ENCODE results near the gene COX5B.
"Not testable (repeated sequence)": the region's sequence is repeated elsewhere in the genome, so short reads cannot be mapped to it uniquely, and the experiment has no call there.

The COX5B gene

DNA sequence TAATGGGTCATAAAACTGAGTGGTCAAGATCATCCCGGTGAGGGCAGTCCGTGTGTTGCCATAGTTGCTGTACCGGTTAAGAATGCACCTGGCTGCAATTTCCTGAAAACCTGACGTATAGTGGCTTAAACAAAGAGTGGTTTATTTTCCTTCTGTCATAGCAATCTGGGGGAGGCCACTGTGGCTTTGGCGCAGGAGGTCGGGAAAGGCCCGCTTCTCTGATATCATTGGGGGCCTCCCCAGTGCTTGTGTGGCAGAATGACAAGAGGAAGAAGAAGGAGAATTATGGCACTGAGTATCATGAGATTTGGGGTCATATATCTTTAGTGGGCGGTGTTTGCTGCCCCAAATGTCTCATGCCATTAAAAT is 28.0 kb downstream of the COX5B start:
- DNase-seq: no peak

DNA sequence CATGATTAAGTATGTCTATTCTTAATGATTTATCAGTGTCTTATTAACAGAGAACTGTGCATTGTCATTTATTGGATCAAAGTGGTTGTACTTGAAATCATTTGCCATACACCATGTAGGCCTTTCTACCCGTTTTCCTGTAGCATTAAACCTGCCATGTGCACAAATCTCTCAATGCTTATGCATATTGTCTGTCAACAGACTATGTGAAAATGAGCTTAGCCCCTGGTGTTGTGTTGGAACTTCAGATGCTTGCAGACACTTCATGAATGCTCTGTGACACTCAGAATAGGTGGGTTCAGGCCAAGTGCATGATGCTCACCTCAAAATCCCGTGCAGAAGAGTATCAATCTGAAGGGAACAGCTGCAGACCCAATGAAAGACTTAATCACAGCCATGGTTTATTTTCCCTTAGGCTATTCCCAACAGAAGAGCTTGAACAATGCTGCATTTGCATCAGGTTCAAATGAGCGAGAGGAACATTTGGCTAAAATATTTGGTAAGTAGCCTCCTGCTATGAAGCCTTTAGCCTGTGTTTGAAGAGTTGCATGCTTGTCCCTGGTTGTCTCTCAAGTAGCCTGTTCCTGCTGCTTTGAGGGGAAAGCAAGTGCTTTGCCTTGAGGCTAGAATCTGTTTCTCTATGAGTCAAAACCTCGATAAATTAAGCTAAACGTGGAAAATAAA is 29.7 kb downstream of the COX5B start:
- no peak for DNase-seq

DNA sequence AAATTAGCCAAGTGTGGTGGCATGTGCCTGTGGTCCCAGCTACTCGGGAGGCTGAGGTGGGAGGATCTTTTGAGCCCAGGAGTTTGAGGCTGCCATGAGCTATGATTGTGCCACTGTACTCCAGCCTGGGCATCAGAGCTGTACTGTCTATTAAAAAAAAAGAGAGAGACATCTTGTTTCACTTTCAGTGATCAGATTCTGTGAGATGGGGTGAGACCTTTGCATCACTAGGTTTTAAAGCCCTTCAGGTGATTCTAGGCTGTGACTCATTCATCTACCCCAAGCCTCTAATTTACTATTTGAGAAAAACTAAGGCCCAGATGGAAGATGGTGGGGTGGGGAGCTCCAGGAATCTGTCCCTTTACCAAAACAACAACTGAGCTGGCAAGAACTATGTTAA is 30.8 kb downstream of the COX5B start:
- no peak for DNase-seq

DNA sequence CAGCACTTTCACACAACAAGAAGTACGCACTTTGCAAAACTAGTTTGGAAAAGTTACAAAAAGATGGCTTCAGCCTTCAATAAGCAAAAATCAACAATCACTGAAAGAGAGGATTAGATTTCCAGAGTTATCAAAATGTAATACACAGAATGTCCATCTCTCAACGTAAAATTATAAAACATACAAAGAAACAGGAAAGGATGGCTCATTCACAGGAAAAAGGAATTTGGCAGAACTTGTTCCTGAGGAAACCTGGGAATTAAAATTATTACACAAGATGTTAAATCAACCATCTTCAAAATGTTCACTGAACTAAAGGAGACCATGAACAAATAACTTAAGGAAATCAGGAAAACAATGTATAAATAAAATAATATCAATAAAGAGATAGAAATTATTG is 31.6 kb downstream of the COX5B start:
- DNase-seq: no peak

DNA sequence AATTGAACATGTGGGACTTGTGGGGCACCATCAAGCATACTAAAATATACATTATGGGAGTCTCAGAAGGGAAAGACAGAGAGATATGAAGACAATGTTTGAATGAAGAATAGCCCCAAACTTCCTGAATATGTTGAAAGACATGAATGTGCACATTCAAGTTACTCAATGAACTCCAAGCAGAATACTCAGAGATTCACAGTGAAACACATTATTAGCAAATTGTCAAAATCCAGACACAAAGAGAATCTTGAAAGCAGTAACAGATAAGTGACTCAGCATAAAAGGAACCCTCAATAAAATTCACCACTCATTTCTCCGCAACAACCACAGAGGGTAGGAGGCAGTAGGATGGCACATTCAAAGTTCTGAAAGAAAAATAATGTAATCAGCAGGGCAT is 32.4 kb downstream of the COX5B start:
- DNase-seq: no peak

DNA sequence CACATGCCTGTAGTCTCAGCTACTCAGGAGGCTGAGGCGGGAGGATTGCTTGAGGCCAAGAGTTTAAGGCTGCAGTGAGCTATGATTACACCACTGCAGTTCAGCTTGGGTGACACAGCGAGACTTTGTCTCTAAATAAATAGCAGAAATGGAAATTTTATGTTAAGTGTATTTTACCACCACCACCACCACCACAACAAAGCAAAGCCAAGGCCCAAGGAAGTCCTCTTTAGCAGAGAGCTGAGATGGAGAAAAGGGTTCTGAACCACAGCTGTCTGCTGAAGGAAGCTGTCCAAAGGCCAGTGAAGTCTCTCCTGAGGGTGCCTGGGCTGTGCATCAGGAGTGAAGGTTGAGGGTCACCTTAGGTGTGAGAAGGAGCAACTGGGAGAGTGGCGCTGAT is 41.4 kb downstream of the COX5B start:
- DNase-seq: not testable (repeated sequence)

DNA sequence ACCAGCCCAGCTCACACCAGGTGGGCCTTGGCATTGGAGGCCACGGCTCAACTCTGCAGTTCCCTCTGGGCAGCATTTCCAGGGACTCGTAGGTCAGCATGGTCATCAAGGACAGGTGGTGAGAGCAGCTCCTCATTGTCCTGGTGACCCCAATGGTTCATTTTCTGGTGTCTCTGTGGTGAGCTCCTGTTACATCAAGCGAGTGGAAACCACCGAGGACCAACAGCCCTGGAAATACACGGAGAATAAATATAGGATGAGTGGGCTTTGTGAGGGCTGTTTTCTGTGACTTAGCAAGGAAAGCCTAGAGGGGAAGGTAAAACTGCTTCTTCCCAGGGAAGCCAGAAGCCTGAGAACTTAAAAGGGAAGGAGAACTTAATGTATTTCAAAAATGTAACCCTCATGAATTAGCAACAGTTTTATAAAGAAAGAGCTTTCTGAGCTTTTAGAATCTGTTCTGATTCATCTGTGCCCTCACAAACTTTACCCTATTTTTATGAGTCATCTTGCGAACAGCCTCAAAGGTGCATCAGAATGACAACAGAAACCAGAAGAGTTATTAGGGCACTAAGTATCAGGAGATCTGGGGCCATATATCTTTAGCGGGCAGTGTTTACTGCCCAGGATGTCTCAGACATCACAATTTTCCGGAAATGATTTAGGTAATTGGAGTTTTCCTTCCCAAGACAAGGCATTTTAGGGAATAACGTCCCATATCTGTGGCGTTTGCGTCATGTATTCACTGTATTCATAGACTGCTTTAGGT is 42.4 kb downstream of the COX5B start:
- DNase-seq: no peak

DNA sequence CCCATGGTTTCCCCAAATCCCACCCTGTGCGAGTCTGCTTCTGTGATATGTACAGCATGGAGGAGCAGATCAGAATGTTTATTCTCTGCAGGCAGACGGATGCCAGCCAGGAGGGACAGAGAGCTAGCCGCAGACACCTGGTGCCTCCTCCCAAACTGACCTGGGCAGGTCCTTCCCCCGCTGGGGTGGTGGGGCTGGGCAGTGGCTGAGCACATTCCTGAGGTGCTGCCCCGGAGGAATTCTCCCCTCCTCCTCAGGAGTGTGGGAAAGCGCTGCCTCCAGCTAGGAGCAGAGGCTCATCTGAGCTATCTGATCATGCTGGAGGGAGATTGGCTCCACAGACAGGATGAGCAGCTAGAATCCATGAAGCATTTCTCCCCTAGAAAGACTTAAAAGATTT is 45.3 kb downstream of the COX5B start:
- no peak for DNase-seq

DNA sequence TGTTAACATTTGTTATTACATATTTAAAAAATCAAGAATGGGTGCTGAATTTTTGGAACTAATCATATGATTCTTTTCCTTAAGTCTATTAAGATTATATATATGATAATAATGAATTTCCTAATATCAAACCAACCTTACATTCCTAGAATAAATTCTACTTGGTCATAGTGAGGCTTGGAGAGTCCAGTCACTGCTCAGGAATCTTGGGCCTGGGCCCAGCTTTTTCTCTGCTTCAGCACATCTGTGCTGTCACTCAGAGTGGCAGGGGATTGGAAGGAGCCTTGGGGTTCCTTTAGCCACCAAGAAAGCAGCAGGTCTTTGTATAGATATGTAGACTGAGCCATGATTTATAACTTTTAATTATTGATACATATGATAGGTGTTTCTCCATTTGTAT is 47.6 kb downstream of the COX5B start:
- DNase-seq: no peak

DNA sequence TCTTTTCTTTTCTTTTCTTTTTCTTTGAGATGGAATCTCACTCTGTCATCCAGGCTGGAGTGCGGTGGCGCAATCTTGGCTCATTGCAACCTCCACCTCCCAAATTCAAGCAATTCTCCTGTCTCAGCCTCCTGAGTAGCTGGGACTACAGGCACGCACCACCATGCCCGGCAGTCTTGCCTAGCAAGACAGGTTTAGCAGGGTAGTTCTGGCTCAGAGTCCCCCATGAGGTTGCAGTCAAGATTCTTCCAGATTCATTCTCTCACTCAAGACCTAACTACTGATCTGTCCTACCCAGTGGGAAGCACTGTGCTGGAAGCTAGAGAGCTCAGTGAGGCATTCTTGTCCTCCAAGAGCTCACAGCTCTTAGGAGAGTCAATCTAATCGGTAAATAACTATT is 49.9 kb downstream of the COX5B start:
- no peak for DNase-seq

DNA sequence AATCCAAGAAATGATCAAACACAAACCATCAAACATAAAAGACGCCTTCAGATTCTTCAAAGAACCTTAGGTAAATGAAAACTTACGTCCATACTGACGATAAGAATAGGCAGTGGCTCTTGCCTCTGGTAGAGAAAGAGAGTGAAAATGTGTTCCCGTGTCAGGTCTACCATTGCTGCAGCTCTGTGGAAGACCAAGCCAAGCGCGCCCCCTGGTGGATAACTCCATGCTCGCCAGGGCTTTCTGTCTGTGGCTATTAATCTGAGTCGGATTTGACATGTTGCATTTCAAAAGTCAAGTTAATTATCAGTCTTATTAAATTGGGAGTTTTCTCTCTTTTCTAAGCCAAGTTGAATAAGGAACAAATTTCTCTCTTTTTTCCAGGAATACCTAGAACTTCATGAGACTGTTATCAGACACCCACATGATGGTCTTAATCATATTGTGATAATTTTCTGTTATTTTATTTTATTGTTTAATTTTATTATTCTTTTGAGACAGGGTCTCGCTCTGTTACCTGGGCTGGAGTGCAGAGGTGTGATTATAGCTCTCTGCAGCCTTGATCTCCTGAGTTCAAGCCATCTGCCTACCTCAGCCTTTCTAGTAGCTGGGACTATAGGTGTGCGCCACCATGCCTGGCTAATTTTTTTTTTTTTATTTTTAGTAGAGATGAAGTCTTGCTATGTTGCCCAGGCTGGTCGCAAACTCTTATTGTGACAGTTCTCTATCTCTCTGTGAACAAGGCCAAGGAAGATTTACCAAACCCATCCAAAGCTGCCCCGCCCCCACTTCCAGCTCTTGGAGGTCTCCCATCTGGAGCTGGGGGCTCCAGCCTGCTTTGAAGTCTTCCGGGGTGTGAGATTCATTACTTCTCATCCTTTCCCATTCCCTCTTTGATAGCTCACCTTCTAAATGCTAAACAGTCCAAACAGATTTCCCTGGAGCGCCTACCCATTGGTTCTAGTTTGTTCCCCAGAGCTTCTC is 51.7 kb downstream of the COX5B start:
- DNase-seq: peak; percentile 96

Data from CD4-positive, alpha-beta T cell treated with Interleukin-6 for 4 hours (primary cell).